HG03159 (cell line): Measurements from ENCODE around the gene TAF11L13.
"Not testable (repeated sequence)": the region's sequence is repeated elsewhere in the genome, so short reads cannot be mapped to it uniquely, and the experiment has no call there.

ENCODE experiments used
- ATAC-seq: cut with Tn5 transposase; IDR thresholded peaks from one replicate; pipeline ENCODE4 v1.9.1; 2021; ENCODE audit warnings: mild to moderate bottlenecking, moderate library complexity; ENCODE audit not compliant: unreplicated experiment

The TAF11L13 gene

GRCh38 chr5:17631788-17632187, at the start of gene TAF11L13:
TAF11L13 (plus strand) TSS chr5:17632088.
- ATAC-seq = not testable (repeated sequence)

GRCh38 chr5:17585658-17586057, 46.2 kb upstream of the TAF11L13 start, which contains the start of gene TAF11L7:
TAF11L7 (minus strand) TSS chr5:17585758.
- not testable (repeated sequence) for ATAC-seq

- ATAC-seq = not testable (repeated sequence)
These were observed 41.0 kb upstream of the TAF11L13 start, which contains the start of gene TAF11L8 for GRCh38 chr5:17590860-17591259. TAF11L8 (minus strand) TSS chr5:17590960.

GRCh38 chr5:17594255-17594654, 37.6 kb upstream of the TAF11L13 start, which contains the start of gene TAF11L9:
TAF11L9 (minus strand) TSS chr5:17594394.
- ATAC-seq = not testable (repeated sequence)

GRCh38 chr5:17597728-17598127, 34.2 kb upstream of the TAF11L13 start, which contains the start of gene TAF11L10:
TAF11L10 (minus strand) TSS chr5:17597828.
- not testable (repeated sequence) for ATAC-seq

DNA sequence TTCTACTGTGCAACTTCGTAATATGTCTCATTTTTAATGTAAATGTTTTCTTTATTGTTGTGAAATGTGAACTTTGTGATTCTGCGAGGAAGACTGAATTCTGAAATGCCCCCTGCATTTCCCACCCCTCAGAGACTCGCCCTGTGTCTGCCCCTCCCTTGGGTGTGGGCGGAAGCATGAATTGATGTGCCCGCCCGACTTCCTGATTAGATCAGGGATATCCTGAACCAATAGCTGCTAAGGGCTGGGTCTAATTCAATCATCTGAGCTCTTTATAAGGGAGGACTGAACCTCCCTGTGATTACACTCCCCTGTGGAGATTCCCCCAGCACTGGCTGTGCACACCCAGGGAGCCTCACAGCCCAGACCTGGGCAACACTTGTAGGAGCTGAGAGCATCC, 28.0 kb upstream of the TAF11L13 start, which contains the start of gene TAF11L11:
TAF11L11 (plus strand) TSS at position 304 of the 400 bp plus-strand sequence.
- ATAC-seq = not testable (repeated sequence)

DNA sequence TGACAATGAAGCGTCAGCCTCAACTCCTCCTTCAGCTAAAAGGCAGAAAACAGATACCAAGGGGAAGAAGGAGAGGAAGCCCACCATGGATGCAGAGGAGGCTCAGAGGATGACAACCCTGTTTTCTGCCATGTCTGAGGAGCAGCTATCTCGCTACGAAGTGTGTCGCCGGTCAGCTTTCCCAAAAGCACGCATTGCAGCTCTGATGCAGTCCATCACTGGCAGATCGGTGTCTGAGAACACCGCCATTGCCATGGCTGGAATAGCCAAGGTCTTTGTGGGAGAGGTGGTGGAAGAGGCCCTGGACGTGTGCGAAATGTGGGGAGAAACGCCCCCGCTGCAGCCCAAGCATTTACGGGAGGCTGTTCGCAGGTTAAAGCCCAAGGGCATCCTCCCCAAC, 26.9 kb upstream of the TAF11L13 start:
- ATAC-seq = no peak

GRCh38 chr5:17607461-17607860, 24.4 kb upstream of the TAF11L13 start:
- ATAC-seq = not testable (repeated sequence)

GRCh38 chr5:17610092-17610491, 21.8 kb upstream of the TAF11L13 start, which contains the start of gene TAF11L12:
TAF11L12 (plus strand) TSS chr5:17610392.
- not testable (repeated sequence) for ATAC-seq

- ATAC-seq = no peak
These were observed 16.8 kb upstream of the TAF11L13 start for GRCh38 chr5:17614872-17615605.

- no peak for ATAC-seq
These were observed 12.5 kb upstream of the TAF11L13 start for GRCh38 chr5:17619354-17619753.

DNA sequence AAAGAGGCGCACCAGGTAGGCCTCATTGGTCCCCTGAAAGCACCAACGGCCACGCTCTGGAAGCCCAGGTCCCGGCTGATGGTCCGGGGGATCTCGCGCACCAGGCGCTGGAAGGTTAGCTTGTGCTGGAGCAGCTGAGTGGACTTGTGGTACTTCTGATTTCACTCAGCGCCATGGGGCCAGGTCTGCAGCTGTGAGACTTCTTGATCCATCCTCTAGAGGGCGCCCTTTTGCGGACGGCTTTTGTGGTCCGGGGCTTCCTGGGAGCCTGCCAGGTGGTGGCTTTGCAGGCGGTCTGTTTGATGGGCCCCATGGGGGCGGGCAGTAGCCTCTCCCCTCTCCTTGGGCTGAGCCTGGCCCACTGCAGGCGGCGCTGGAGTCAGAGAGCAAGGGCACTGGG, 11.3 kb upstream of the TAF11L13 start:
- ATAC-seq = no peak

GRCh38 chr5:17625686-17626085, 6.2 kb upstream of the TAF11L13 start:
- no peak for ATAC-seq

DNA sequence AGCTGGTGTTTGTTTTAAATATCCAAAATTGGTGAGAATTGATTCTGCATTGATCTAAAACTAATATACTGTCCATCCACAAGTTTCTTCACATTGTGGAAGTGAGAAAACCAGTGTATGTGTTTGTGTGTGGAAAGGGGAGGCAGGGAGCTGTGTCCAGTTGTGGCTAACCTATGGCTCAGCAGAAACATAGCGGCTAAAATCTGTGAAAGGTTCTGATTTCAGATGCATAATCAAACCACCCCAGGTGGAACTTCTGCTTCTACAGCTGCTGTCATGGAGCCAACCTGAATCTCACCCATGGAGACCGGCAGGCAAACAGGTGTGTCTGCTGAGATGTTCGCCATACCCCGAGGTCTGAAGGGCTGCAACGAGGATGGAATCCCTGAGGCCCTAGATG, 2.3 kb downstream of the TAF11L13 start, which contains the start of gene TAF11L14:
TAF11L14 (plus strand) TSS at position 301 of the 400 bp plus-strand sequence.
- ATAC-seq = no peak

- not testable (repeated sequence) for ATAC-seq
These were observed 17.3 kb downstream of the TAF11L13 start for GRCh38 chr5:17649232-17649631.

- not testable (repeated sequence) for ATAC-seq
These were observed 23.4 kb downstream of the TAF11L13 start for GRCh38 chr5:17655201-17655759.

GRCh38 chr5:17655921-17656320, 24.0 kb downstream of the TAF11L13 start:
- ATAC-seq = no peak

DNA sequence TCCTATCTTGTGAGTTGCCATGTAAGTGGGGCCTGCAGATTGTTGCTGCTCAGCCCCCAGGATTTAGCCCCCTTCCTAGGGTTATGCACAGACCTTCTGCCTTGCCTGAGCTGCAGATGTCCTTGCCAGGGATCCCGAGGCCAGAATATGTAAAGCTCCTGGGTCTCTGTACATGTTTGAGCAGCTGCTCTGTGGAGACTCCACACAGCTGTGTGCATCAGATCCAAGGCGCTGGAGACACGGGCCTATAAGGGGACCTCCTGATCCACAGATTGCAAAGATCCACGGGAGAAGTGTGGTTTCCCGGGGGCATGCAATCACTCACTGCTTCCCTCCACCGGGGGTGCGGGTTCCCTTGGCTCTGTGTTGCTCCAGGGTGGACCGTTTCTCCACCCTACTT, 31.3 kb downstream of the TAF11L13 start:
- no peak for ATAC-seq

DNA sequence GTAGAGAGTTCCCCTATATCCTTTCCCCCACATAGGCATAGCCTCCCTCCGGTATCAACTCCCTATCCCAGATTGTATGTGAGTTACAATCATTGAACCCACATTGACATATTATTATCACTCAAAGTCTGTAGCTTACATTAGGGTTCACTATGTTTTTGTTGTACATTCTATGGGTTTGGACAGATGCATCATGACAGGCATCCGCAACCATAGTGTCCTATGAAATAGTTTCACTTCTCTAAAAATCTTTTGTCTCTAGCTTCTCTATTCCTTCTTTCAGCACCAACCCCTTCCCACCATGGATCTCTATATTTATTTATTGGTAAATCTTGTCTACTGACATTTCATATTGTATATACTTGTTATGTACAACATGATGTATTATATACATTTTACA, 33.9 kb downstream of the TAF11L13 start:
- ATAC-seq = no peak

GRCh38 chr5:17666726-17667235, 34.9 kb downstream of the TAF11L13 start:
- no peak for ATAC-seq

- no peak for ATAC-seq
These were observed 38.5 kb downstream of the TAF11L13 start for GRCh38 chr5:17670353-17670752.
